C4-2B (cell line): ENCODE results near the gene ATP23.

Experiments used
- H3K27ac ChIP-seq: fragments of 450-650 bp; 2 replicates; pipeline ENCODE4 v1.5.1; 2017
- CTCF ChIP-seq: fragments of 450-650 bp; conservative IDR thresholded peaks from 2 replicates; pipeline ENCODE4 v1.5.1; 2017; ENCODE audit warnings: mild to moderate bottlenecking
- ZFX ChIP-seq: fragments of 450-650 bp; IDR thresholded peaks from 2 replicates; pipeline ENCODE4 v1.6.1; 2017

The ATP23 gene

DNA sequence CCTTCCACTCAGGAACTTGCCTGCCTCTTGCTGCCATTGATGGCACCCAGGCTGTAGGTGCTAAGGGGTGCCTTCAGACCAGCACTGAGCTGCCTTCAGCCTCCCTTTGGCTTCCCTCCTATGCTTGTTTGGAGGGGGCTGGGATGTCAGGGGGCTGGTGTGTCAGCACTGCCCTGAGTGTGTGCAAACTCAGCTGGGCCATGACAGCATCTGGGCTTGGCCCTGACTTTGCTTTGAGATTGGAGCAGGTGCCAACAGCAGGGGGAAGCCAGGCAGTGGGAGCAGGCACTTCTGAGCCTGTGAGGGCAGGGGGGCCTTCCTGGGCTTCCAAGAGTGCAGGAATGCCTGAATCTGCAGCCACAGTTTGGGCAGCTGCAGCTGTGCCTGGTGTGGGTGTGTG is 56.9 kb downstream of the ATP23 start:
- no peak for TF ChIP-seq CTCF
- no peak for TF ChIP-seq ZFX
- H3K27ac ChIP-seq = no peak overlapping the region

- TF ChIP-seq ZFX (no peak), CTCF (no peak)
- H3K27ac ChIP-seq = no peak overlapping the region
These were observed 59.1 kb downstream of the ATP23 start for GRCh38 chr12:58000499-58000898.

DNA sequence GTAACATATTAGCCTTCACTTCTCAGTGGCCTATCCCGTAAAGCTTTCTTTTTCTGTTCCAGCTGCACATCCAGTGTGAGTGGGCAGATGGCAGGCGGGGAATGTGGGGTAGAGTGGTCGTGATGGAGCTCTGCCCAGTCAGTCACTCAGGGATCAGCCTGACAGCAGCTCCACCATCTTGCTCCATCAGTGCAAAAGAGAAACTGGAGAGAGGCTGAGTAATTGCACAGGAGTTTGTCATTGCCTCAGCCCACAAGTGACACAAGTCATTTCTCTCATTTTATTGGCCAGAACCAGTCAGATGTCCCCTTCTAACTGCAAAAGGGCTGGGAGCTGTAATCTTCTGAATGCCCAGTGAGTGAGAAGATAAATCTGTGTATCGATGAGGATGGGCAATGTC is 66.5 kb downstream of the ATP23 start:
- H3K27ac ChIP-seq = no peak overlapping the region
- TF ChIP-seq CTCF (no peak), ZFX (no peak)

DNA sequence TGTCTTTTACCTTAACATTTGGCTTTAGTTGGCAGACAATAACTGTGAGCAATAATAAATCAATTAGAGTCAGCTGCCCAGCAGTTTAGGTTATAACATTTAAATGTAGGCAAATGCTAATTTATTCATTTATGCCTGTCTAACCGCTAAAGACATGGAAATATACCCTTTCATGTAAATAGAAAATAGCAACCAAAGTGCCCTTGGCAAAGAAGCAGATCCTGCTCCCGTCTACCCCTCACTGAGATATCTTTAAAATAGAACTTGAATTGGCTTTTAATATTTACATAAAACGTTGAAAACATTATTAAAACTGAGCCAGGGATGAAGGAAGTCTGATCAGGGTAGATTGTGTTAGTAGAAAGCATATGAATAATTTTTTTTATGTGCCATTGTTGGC is 67.3 kb downstream of the ATP23 start:
- no peak overlapping the region for H3K27ac ChIP-seq
- no peak for TF ChIP-seq CTCF
- no peak for TF ChIP-seq ZFX
